Lung (tissue), 12 donors: ENCODE measurements around the gene MCTP2. TPM values are rescaled to one million over a fixed set of nuclear protein-coding genes. Genes with fewer than 3 reads are reported as not detected.

Experiments used
- ATAC-seq: fragments of 200-7000 bp; cut with Tn5 transposase; one replicate; pipeline ENCODE4 v1.9.1; 2020; ENCODE audit warnings: moderate number of reproducible peaks; ENCODE audit not compliant: insufficient read depth, low FRiP score
- DNase-seq, 3 donors: peaks; one replicate each; pipeline ENCODE4 v3.0.0-alpha.2; 2013 to 2017
- H3K27ac ChIP-seq, 2 donors: one replicate each; pipeline ENCODE4 v1.5.1; 2013; ENCODE audit warnings: mild to moderate bottlenecking in 2 of 2, moderate library complexity in 2 of 2, control low read depth in 1 of 2, inconsistent platforms in 1 of 2, low read depth in 1 of 2, low read length in 1 of 2
- H3K27me3 ChIP-seq, 3 donors: one replicate each; pipeline ENCODE4 v1.5.1; 2013; ENCODE audit warnings: low read length in 2 of 3; ENCODE audit not compliant: control insufficient read depth in 3 of 3, insufficient read depth in 3 of 3
- H3K36me3 ChIP-seq, 4 donors: one replicate each; pipeline ENCODE4 v1.5.1; 2013; ENCODE audit warnings: low read length in 4 of 4, mild to moderate bottlenecking in 1 of 4, moderate library complexity in 1 of 4; ENCODE audit not compliant: control insufficient read depth in 4 of 4, insufficient read depth in 4 of 4
- H3K4me1 ChIP-seq, 5 donors: one replicate each; pipeline ENCODE4 v1.5.1; 2013; ENCODE audit warnings: low read length in 5 of 5, mild to moderate bottlenecking in 2 of 5, moderate library complexity in 1 of 5; ENCODE audit not compliant: control insufficient read depth in 5 of 5, insufficient read depth in 5 of 5
- H3K4me3 ChIP-seq: one replicate; pipeline ENCODE4 v1.5.1; 2013; ENCODE audit warnings: mild to moderate bottlenecking, control low read depth, moderate library complexity
- H3K9ac ChIP-seq, 2 donors: one replicate each; pipeline ENCODE4 v1.5.1; 2013; ENCODE audit warnings: low read length in 2 of 2, control low read depth in 1 of 2; ENCODE audit not compliant: insufficient read depth in 1 of 2
- H3K9me3 ChIP-seq, 4 donors: one replicate each; pipeline ENCODE4 v1.5.1; 2013; ENCODE audit warnings: low read length in 3 of 4, mild to moderate bottlenecking in 1 of 4, moderate library complexity in 1 of 4; ENCODE audit not compliant: control insufficient read depth in 4 of 4, insufficient read depth in 3 of 4
- CTCF ChIP-seq: IDR thresholded peaks from 2 replicates; pipeline ENCODE4 v1.5.1; 2012; ENCODE audit warnings: mild to moderate bottlenecking; ENCODE audit errors: control extremely low read depth, extremely low read depth
- WGBS, 2 donors: extraction: QIAGEN DNeasy Blood & Tissue Kit; methylation state at CpG; one replicate each; pipeline ENCODE4 v1.1.7; 2013; 5-methylcytosine and 5-hydroxymethylcytosine counted together
- polyA plus RNA-seq, 2 donors: library from polyadenylated mRNA; stranded (reverse); fragments of 200-250 nt; gene quantifications; one replicate each; pipeline ENCODE4 v1.2.1, GENCODE V29; 2013
- total RNA-seq, 2 donors: library from RNA; depleted of rRNA in 1 of 2; stranded (reverse); fragments of >200 nt in 1 of 2; gene quantifications; one replicate each; pipeline ENCODE4 v1.2.1, GENCODE V29; 2014 to 2021
- donor health status: control.
- donor health status: control.
- donor health status: Bipolar disorder and iron deficiency.
- donor health status: healthy.
- donor health status: DM: yes; HTN: yes; CAD: no.

MCTP2 gene
- total and polyA plus RNA-seq, 4 donors = 3.5 to 92.5 (median 30.2) TPM

DNA sequence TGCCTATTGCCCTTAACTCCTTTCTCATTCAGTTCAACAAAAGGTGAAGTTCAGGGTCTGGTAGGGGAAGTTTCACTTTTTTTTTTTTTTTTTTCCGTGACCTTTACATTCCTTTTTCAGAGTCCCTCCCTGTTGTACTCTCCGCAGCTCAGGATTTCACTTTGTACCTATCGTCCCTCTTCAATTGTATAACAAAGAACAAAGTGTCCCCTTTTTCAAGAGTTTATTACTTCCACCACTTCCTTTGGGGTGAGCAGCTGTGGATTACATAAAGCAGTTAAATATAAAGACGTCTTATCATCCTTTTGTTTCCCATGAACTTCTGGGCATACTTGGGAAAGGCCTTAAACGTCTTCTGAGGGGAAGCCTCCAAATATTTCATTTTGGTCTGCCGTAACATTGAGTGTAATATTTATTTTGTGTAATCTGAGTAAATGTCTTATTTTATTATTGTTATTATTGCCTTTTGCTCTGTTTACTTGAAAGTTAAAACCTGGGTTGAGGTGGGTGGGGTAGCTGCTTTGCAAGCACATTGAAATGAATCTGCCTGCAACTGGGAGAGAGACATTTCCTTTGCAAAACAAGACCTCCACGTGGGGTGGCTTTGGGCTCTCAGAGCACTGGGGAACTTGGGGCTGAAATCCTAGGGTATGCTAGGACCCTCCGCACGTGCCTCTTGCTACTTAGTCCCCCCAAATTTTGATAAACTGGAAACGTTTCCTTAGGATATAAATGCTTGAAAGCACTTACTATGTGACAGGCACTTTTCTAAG lies 169.4 kb downstream of the MCTP2 start:
- no peak overlapping the region for H3K4me3 ChIP-seq
- H3K27me3 ChIP-seq = no peaks in the 10 kb centered on the region
- DNase-seq (peak in 2 of 3 donors; percentile 35 to 46), ATAC-seq (no peak)
- H3K9ac ChIP-seq = no peak overlapping the region
- H3K4me1 ChIP-seq = peaks cover 0 to 42% (median 5%) of the 10 kb centered on the region in 5 donors
- peaks cover 0 to 2% (median 0%) of the 10 kb centered on the region in 4 donors for H3K9me3 ChIP-seq
- H3K36me3 ChIP-seq = no peaks in the 10 kb centered on the region
- peak overlapping the region in 1 of 2 donors; percentile 60 for H3K27ac ChIP-seq
- WGBS, 2 donors = 71 to 74% methylated on average over 10 of the region's 10 CpGs
- TF ChIP-seq CTCF = no peak

- Histone ChIP-seq H3K27me3 (no peaks in the 10 kb centered on the region), H3K27ac (peak overlapping the region in 1 of 2 donors; percentile 31), H3K4me1 (peaks cover 0 to 16% (median 4%) of the 10 kb centered on the region in 5 donors), H3K36me3 (no peaks in the 10 kb centered on the region), H3K9me3 (peaks cover 0 to 2% (median 0%) of the 10 kb centered on the region in 4 donors), H3K9ac (no peak overlapping the region), H3K4me3 (no peak overlapping the region)
- 37 to 42% methylated on average over 4 of the region's 4 CpGs for whole genome bisulfite sequencing, 2 donors
- TF ChIP-seq CTCF = no peak
- no peak for ATAC-seq
- DNase-seq = peak in 1 of 3 donors; percentile 23
Measured at GRCh38 chr15:94403331-94403730, 172.0 kb downstream of the MCTP2 start.

- DNase-seq = no peak
- 81 to 82% methylated on average over 9 of the region's 9 CpGs for WGBS, 2 donors
- H3K4me3 ChIP-seq = no peak overlapping the region
Measured at GRCh38 chr15:94404733-94405283, 173.4 kb downstream of the MCTP2 start.

More at GRCh38 chr15:94404733-94405283, 173.4 kb downstream of the MCTP2 start:
- no peaks in the 10 kb centered on the region for H3K36me3 ChIP-seq
- ATAC-seq = no peak
- no peak overlapping the region for H3K27ac ChIP-seq
- no peak for TF ChIP-seq CTCF
- H3K27me3 ChIP-seq = no peaks in the 10 kb centered on the region
- peaks cover 0 to 7% (median 0%) of the 10 kb centered on the region in 5 donors for H3K4me1 ChIP-seq
- no peak overlapping the region for H3K9ac ChIP-seq
- peaks cover 0 to 2% (median 0%) of the 10 kb centered on the region in 4 donors for H3K9me3 ChIP-seq
